HFF-Myc (cell line): ENCODE measurements around the gene PRKG1.

Experiments
- DNase-seq: peaks from one replicate; pipeline ENCODE4 v3.0.0-alpha.2; 2011; ENCODE audit warnings: low read depth; ENCODE audit errors: extremely low read depth
- H3K4me3 ChIP-seq: replicated peaks from 2 replicates; pipeline ENCODE4 v1.5.1; 2011; ENCODE audit warnings: low read depth, mild to moderate bottlenecking, control low read depth, low read length
- TF ChIP-seq, protein P1 (sequence below): IDR thresholded peaks from 2 replicates; pipeline ENCODE4 v1.5.1; 2012; ENCODE audit warnings: mild to moderate bottlenecking, low read depth, low read length, control low read depth; ENCODE audit errors: missing control alignments

Gene PRKG1

DNA sequence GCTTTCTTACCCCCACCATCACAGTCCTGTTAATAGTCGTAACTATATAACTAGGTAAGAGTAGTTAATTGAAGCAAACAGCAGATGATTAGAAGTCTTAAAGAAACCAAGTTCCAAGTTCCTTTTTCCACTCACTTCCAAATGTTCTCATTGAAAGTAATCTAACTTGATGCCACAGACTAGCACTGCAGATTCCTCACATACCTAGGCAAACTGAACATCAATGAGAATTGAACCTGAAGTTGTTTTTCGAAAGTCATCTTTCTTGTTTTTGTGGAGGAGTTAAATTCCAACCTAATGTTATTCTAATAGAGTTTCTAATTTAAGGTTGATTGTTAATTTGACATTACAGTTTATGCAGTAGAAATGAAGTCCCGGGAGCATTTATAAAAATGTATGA is 5.5 kb downstream of the PRKG1 start:
- no peak overlapping the region for H3K4me3 ChIP-seq
- TF ChIP-seq, protein P1, sequence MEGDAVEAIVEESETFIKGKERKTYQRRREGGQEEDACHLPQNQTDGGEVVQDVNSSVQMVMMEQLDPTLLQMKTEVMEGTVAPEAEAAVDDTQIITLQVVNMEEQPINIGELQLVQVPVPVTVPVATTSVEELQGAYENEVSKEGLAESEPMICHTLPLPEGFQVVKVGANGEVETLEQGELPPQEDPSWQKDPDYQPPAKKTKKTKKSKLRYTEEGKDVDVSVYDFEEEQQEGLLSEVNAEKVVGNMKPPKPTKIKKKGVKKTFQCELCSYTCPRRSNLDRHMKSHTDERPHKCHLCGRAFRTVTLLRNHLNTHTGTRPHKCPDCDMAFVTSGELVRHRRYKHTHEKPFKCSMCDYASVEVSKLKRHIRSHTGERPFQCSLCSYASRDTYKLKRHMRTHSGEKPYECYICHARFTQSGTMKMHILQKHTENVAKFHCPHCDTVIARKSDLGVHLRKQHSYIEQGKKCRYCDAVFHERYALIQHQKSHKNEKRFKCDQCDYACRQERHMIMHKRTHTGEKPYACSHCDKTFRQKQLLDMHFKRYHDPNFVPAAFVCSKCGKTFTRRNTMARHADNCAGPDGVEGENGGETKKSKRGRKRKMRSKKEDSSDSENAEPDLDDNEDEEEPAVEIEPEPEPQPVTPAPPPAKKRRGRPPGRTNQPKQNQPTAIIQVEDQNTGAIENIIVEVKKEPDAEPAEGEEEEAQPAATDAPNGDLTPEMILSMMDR = no peak
- DNase-seq = no peak

DNA sequence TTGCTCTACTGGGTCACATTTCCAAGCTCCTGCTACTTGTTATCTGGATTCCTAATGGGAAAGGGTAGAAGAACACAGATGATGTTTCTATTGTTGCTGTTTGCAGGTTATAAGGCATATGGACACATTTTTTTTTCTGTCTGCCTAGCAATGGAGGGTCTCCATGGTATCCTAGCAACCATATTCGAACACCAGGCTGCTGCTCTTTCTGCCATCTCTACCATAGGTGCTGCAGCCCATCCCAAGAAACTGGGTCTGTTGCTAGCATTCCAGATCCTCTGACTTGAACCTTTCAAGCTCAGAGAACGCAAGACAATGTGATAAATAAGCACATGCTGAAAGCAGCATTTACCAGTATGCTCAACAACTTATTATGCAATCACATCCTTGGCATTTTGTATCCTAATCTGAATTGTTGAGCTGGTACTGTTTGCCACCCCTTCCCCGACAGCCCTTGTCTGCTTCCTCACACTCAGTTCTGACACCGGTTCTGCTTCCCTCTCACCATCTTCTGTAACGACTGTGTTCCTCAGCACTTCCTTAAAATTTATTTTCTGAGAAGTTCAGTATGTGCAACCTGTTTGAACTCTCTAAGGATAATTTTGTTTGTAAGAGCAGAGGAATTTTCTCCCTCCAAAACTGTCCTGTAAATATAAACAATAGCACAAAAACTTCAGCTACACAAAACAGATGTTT is 6.2 kb downstream of the PRKG1 start:
- H3K4me3 ChIP-seq = no peak overlapping the region
- DNase-seq = no peak
- TF ChIP-seq, protein P1 = no peak

DNA sequence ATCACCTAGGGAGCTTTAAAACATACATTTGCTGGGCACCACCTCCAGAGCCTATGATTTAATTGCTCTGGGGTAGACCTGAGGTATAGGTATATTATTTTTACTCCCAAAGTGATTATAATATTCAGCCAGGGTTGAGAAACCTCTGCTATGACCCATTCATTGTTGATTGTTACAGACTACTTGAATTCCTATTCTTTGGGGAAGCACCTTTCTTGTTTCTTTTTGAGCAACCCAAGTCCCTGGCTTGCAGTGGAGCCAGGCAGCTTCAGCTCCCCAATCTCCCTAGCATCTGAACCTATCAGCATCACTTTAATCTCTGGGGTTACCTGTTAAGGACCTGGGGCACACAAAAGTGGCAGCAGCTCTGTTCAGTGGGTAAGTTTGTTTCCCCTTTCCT is 8.6 kb downstream of the PRKG1 start:
- no peak for DNase-seq
- H3K4me3 ChIP-seq = no peak overlapping the region
- TF ChIP-seq, protein P1 = no peak

DNA sequence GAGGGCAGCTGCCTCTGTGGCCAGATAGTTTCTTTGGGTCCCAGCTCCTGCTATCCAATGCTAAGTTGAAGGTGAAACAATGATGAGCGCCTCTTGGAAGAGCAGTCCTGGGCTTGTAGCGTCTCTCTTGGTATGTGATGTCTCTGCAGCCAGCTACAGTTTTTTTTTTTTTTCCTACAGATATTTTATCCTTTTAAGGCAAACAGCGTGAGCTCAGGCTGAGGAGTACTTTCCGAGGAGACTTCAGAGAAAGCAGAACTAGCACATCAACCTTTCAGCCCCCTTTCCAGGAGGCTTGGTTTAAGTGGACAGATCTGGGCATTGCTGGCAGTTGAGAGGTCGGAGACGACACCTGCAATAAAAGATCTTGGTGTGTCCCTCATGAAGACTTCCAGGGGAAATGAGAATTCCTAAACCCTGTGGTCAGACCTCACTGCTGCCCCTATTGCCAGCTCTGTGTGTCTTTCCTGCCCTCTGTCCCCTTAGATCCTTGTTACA is 9.1 kb downstream of the PRKG1 start:
- DNase-seq = no peak
- H3K4me3 ChIP-seq = no peak overlapping the region
- TF ChIP-seq, protein P1 = no peak

DNA sequence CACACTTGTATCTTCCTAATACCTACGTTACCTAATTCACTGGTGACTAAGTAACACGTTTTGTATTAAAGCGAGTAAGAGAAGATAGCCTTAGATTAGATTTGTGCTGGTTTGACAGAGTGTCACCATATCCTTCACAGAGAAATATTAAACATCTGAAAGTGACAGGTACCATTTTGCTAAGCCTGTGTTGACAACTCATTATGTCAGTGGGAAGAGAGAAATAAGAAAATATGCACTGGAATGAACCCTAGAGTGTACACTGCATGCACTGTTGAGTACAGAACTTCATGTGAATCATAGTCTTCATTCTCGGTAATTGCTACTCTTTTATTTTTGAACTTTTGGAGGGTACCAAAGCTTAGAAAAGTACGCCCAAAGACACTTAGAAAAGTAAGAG is 10.9 kb downstream of the PRKG1 start:
- TF ChIP-seq, protein P1 = no peak
- no peak overlapping the region for H3K4me3 ChIP-seq
- DNase-seq = no peak

DNA sequence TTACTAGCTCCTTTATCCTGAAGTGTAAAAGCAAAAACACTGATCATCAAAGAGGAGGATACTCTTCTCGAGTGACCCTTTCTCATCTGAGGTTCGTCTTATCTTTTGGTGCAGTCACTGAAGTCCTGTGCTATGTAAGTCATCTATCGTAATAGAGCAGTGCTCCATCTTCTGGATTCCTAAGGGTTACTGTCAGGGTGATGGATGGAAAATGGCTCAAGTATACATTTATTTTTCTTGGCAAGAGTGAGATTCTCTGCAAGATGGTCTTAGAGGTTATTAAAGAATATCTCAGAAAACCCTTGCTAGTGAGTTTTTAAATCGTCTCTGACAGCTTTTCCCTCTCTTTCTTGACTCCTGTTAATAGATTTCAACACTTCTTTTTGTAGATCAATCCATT is 12.4 kb downstream of the PRKG1 start:
- TF ChIP-seq, protein P1 = no peak
- DNase-seq = no peak
- H3K4me3 ChIP-seq = no peak overlapping the region

DNA sequence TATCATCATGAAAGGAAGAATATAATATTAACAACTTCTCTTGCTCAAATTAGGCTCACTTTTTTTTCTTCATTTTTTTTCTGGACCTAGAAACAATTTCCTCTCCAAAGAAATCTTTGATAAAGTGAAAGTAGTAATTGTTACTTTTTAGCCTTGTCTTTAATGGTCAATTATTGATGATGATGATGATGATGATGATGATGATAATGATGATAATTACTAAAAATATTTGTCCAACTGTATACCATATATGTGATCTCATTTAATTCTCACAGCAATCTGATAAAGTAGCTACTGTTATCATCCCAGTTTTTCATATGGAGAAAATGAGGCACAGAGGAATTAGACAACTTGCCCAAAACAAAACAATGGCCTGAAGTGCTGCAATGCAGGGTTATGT is 12.8 kb downstream of the PRKG1 start:
- no peak for DNase-seq
- TF ChIP-seq, protein P1 = no peak
- no peak overlapping the region for H3K4me3 ChIP-seq
